ENCODE data around the gene BIN1. TPM values are rescaled to one million over a fixed set of nuclear protein-coding genes. Genes with fewer than 3 reads are reported as not detected.

Gene BIN1
- total and polyA plus RNA-seq, 2 of the 4 experiments (the other 2 are of a cell fraction), result 18.1 to 25.7 TPM

GRCh38 chr2:127139766-127140165 lies 32.8 kb upstream of the BIN1 start:
- Histone ChIP-seq H2AK9ac (replicated peaks; ENCODE audit: low read depth, low read length, poor library complexity) (no peak overlapping the region), H3K79me1 (ENCODE audit: low read depth in 1 of 2, low read length in 2 of 2) (no peaks in the 10 kb centered on the region)
- BruUV-seq (replicated peaks), result no TSS peak

More at GRCh38 chr2:127139766-127140165, 32.8 kb upstream of the BIN1 start:
- Histone ChIP-seq H2BK5ac (ENCODE audit: low read depth, low read length, poor library complexity, severe bottlenecking) (no peak overlapping the region), H3K9ac (ENCODE audit: low read depth, low read length) (no peak overlapping the region), H3K27ac (ENCODE audit: insufficient read depth, low read length) (no peak overlapping the region), H4K5ac (ENCODE audit: low read depth, low read length) (no peak overlapping the region), H2BK120ac (ENCODE audit: low read depth, low read length) (no peak overlapping the region), H3K4me3 (ENCODE audit: insufficient read depth, low read depth, low read length) (no peak overlapping the region), H3K36me3 (ENCODE audit: control insufficient read depth, insufficient read depth, low read length) (no peaks in the 10 kb centered on the region), H2BK20ac (ENCODE audit: low read depth, low read length) (no peak overlapping the region), H3K9me3 (ENCODE audit: control insufficient read depth, insufficient read depth, low read length) (no peaks in the 10 kb centered on the region), H2BK15ac (ENCODE audit: low read depth, low read length) (no peak overlapping the region), H2AFZ (replicated peaks; ENCODE audit: low read length, poor library complexity) (no peak overlapping the region), H3K4ac (ENCODE audit: low read depth, low read length) (no peak overlapping the region), H4K8ac (ENCODE audit: low read depth in 2 of 2, low read length in 2 of 2) (no peak overlapping the region), H3K56ac (ENCODE audit: extremely low read depth, insufficient read depth, low read length) (no peak overlapping the region), H3K18ac (ENCODE audit: low read depth, low read length) (no peak overlapping the region), H4K91ac (ENCODE audit: insufficient read depth, low read depth, low read length) (no peak overlapping the region), H4K20me1 (ENCODE audit: insufficient read depth, low read length) (no peaks in the 10 kb centered on the region), H3K4me2 (ENCODE audit: low read depth, low read length) (no peak overlapping the region), H3K14ac (replicated peaks; ENCODE audit: low read depth, low read length) (no peak overlapping the region), H3K27me3 (ENCODE audit: control insufficient read depth, insufficient read depth, low read length) (peaks cover 6% of the 10 kb centered on the region), H3K4me1 (ENCODE audit: control insufficient read depth, insufficient read depth, low read length) (peaks cover 6% of the 10 kb centered on the region; the same call in 1 of the 2 replicates), H2AK5ac (ENCODE audit: low read depth, low read length) (no peak overlapping the region), H3K9me1 (ENCODE audit: insufficient read depth, low read length) (0 out of 2 replicates have a peak, but pooled peaks cover 4% of the 10 kb centered on the region), H3K23ac (ENCODE audit: low read depth, low read length) (no peak overlapping the region)
- DNase-seq (no peak), ATAC-seq (ENCODE audit: low read depth) (no peak)
- dilution Hi-C loops (cut with HindIII; ENCODE audit: low sequenced_read_pairs, unreplicated experiment), result no loop called here
- in situ Hi-C loops (cut with MboI; ENCODE audit: low sequenced_read_pairs), result no loop called here
- WGBS, 2 experiments (ENCODE audit: extremely low coverage in 2 of 2, insufficient read length in 1 of 2), result 100% methylated on average over 1 of the region's 2 CpGs; no CpG with 5 or more reads in 1 of the 2 experiments
- TF ChIP-seq NFE2L2 (IDR thresholded peaks at IDR 0.05; ENCODE audit: low read depth, low read length) (no peak), MAZ (IDR thresholded peaks at IDR 0.05; ENCODE audit: borderline replicate concordance, low read depth, low read length) (no peak), CEBPB (IDR thresholded peaks at IDR 0.05; ENCODE audit: low read depth, low read length) (no peak), MAFK (IDR thresholded peaks at IDR 0.05; ENCODE audit: low read depth, low read length) (no peak)
- CTCF ChIA-PET, result interaction anchor here (0.9 to 1.6 kb wide), 2 partner anchors 9 to 21 kb away, joined by 4 read pairs; no protein-coding TSS in a partner anchor
- POLR2A ChIA-PET (ENCODE audit: unreplicated experiment), result no interaction called here
- intact Hi-C loops (cut with micrococcal nuclease), result no loop called here

Data from IMR-90 (cell line).